K562 (cell line): ENCODE measurements around the gene DTX3. TPM values are rescaled to one million over a fixed set of nuclear protein-coding genes. Genes with fewer than 3 reads are reported as not detected.

ENCODE experiments used
- ATAC-seq: fragments of 200-7000 bp; cut with Tn5 transposase; 3 replicates; pipeline ENCODE4 v1.9.1; 2020; ENCODE audit warnings: moderate library complexity
- BruUV-seq: library from RNA; stranded (reverse); fragments of 400-500 nt; replicated peaks from 2 replicates; lab custom pipeline; 2021; lab: Mats Ljungman, UMichigan
- CTCF ChIA-PET: fragments of 300-600 bp; formaldehyde crosslinking; extraction: SDS; loops from one replicate; lab custom pipeline; 2021; ENCODE audit warnings: low intra/inter-chr PET ratio; lab: Yijun Ruan, JAX
- POLR2A ChIA-PET: fragments of 300-600, 350-650 bp; sonication (Branson Sonifier 250); formaldehyde crosslinking; extraction: SDS; loops from one replicate; lab custom pipeline; 2021; ENCODE audit warnings: antibody characterized with exemption, inconsistent platforms; lab: Yijun Ruan, JAX
- DNase-seq, 4 experiments: peaks; one replicate each; pipeline versions ENCODE4 v3.0.0 to v3.0.0-alpha.2; 2011 to 2018; ENCODE audit warnings: low spot score in 3 of 4, mixed read lengths in 3 of 4; ENCODE audit errors: extremely low read depth in 1 of 4
- FAIRE-seq: peaks from 2 replicates; lab custom pipeline; 2011; peaks lifted over from hg19 to GRCh38; lab: Jason Lieb, UNC
- H2AFZ ChIP-seq: 2 replicates; pipeline ENCODE4 v1.6.0; 2011; ENCODE audit warnings: low read depth, low read length, control low read depth, inconsistent platforms
- H3K27ac ChIP-seq: fragments of 200-600 bp; 3 replicates; pipeline ENCODE4 v1.8.0; 2011; ENCODE audit warnings: low read depth, mild to moderate bottlenecking, control low read depth, inconsistent platforms, low read length, moderate library complexity, mixed read lengths; ENCODE audit errors: extremely low read depth
- H3K27me3 ChIP-seq, 2 experiments: fragments of 300-600 bp in 1 of 2; 2 replicates in 1 of 2; 3 replicates in 1 of 2; pipeline versions ENCODE4 v1.6.0 to v1.8.0; 2011; ENCODE audit warnings: inconsistent platforms in 2 of 2, low read length in 2 of 2, mild to moderate bottlenecking in 1 of 2, mixed read lengths in 1 of 2, moderate library complexity in 1 of 2; ENCODE audit not compliant: control insufficient read depth in 2 of 2, insufficient read depth in 2 of 2
- H3K36me3 ChIP-seq: fragments of 300-600 bp; 3 replicates; pipeline ENCODE4 v1.8.0; 2011; ENCODE audit warnings: mild to moderate bottlenecking, low read length, inconsistent platforms; ENCODE audit not compliant: control insufficient read depth, insufficient read depth
- H3K4me1 ChIP-seq, 2 experiments: fragments of 200-600 bp in 1 of 2; replicated peaks in 1 of 2; 2 replicates in 1 of 2; 3 replicates in 1 of 2; pipeline versions ENCODE4 v1.5.1 to v1.8.0; 2011; ENCODE audit warnings: inconsistent platforms in 2 of 2, low read length in 2 of 2, mild to moderate bottlenecking in 1 of 2, mixed read lengths in 1 of 2, moderate library complexity in 1 of 2; ENCODE audit not compliant: control insufficient read depth in 2 of 2, insufficient read depth in 2 of 2
- H3K4me2 ChIP-seq: 2 replicates; pipeline ENCODE4 v1.6.1; 2011; ENCODE audit warnings: low read length, control low read depth, inconsistent platforms, mixed read lengths; ENCODE audit not compliant: insufficient read depth
- H3K4me3 ChIP-seq: fragments of 200-600 bp; sonication (generic), shearing (Covaris generic); 2 replicates; pipeline ENCODE4 v1.5.1; 2016; ENCODE audit warnings: control low read depth, inconsistent platforms
- H3K79me2 ChIP-seq: fragments of 200-600 bp; 3 replicates; pipeline ENCODE4 v1.8.0; 2011; ENCODE audit warnings: low read length, inconsistent platforms; ENCODE audit not compliant: control insufficient read depth, insufficient read depth
- H3K9ac ChIP-seq, 2 experiments: 2 replicates each; pipeline versions ENCODE4 v1.6.0 to v1.6.1; 2011; ENCODE audit warnings: low read depth in 2 of 2, low read length in 2 of 2, control low read depth in 1 of 2, inconsistent platforms in 1 of 2, mild to moderate bottlenecking in 1 of 2, mixed read lengths in 1 of 2; ENCODE audit not compliant: insufficient read depth in 1 of 2
- H3K9me1 ChIP-seq: one replicate; pipeline ENCODE4 v1.6.0; 2011; ENCODE audit warnings: inconsistent platforms, mild to moderate bottlenecking, low read length, moderate library complexity; ENCODE audit not compliant: control insufficient read depth, insufficient read depth
- H3K9me3 ChIP-seq: replicated peaks from 2 replicates; pipeline ENCODE4 v1.5.1; 2011; ENCODE audit warnings: low read depth, low read length, inconsistent platforms; ENCODE audit not compliant: control insufficient read depth, insufficient read depth
- H4K20me1 ChIP-seq: replicated peaks from 2 replicates; pipeline ENCODE4 v1.6.1; 2011; ENCODE audit warnings: low read length, inconsistent platforms, mixed read lengths; ENCODE audit not compliant: control insufficient read depth, insufficient read depth
- CBX5 ChIP-seq: IDR thresholded peaks from 2 replicates; pipeline ENCODE4 v1.6.1; 2014; ENCODE audit warnings: low read depth, borderline replicate concordance
- CTCFL ChIP-seq: IDR thresholded peaks from 2 replicates; pipeline ENCODE4 v1.6.1; 2011; ENCODE audit warnings: borderline replicate concordance, low read depth, mild to moderate bottlenecking, moderate library complexity, low read length; ENCODE audit not compliant: insufficient read depth, poor library complexity, severe bottlenecking
- ETS1 ChIP-seq: conservative IDR thresholded peaks from 2 replicates; pipeline ENCODE4 v1.6.1; 2011; ENCODE audit warnings: low read depth, mild to moderate bottlenecking, low read length; ENCODE audit not compliant: control insufficient read depth
- EWSR1 ChIP-seq: fragments of 450-650 bp; IDR thresholded peaks from 2 replicates; pipeline ENCODE4 v1.6.1; 2018; ENCODE audit warnings: borderline replicate concordance, mild to moderate bottlenecking, low read depth, moderate library complexity; ENCODE audit not compliant: partially characterized antibody
- HMG20A ChIP-seq: fragments of 450-650 bp; formaldehyde crosslinking; conservative IDR thresholded peaks from 2 replicates; pipeline ENCODE4 v1.4.0; 2020; ENCODE audit warnings: mild to moderate bottlenecking, mixed read lengths
- MAX ChIP-seq: sonication (generic); formaldehyde crosslinking; IDR thresholded peaks from 2 replicates; pipeline ENCODE4 v1.9.0; 2022; ENCODE audit warnings: mild to moderate bottlenecking, missing genetic modification reagents
- NRF1 ChIP-seq, 2 experiments: fragments of 450-650 bp; IDR thresholded peaks in 1 of 2; conservative IDR thresholded peaks in 1 of 2; 2 replicates each; pipeline ENCODE4 v1.6.1; 2014; ENCODE audit warnings: mild to moderate bottlenecking in 2 of 2
- RHOXF2B ChIP-seq: fragments of 250-450 bp; sonication (Bioruptor Pico); conservative IDR thresholded peaks from 2 replicates; pipeline ENCODE4 v1.5.1; 2021
- UBTF ChIP-seq, 2 experiments: IDR thresholded peaks; 2 replicates each; pipeline ENCODE4 v1.6.1; 2012; ENCODE audit warnings: improper control_type of control experiment in 2 of 2, low read depth in 2 of 2, low read length in 2 of 2, borderline replicate concordance in 1 of 2
- ZC3H11A ChIP-seq: IDR thresholded peaks from 2 replicates; pipeline ENCODE4 v1.6.1; 2012; ENCODE audit warnings: low read depth, low read length, improper control_type of control experiment
- ZNF408 ChIP-seq: fragments of 250-450 bp; sonication (Bioruptor Pico); IDR thresholded peaks from 2 replicates; pipeline ENCODE4 v1.4.0; 2020; ENCODE audit warnings: low read depth, mild to moderate bottlenecking, moderate library complexity
- ZNF586 ChIP-seq: fragments of 450-650 bp; formaldehyde crosslinking; conservative IDR thresholded peaks from 2 replicates; pipeline ENCODE4 v1.4.0; 2020; ENCODE audit warnings: mild to moderate bottlenecking, moderate library complexity
- ZNF79 ChIP-seq: fragments of 250-450 bp; sonication (Bioruptor Pico); IDR thresholded peaks from 2 replicates; pipeline ENCODE4 v1.4.0; 2020; ENCODE audit warnings: low read depth, mild to moderate bottlenecking, moderate library complexity
- WGBS: fragments of 100-300 bp; shearing (Covaris generic); methylation state at CpG from one replicate; pipeline ENCODE4 v1.1.6; 2016; ENCODE audit warnings: low coverage, mixed read lengths; ENCODE audit not compliant: insufficient coverage; ENCODE audit errors: missing lambda C conversion rate; 5-methylcytosine and 5-hydroxymethylcytosine counted together
- in situ Hi-C: fragments of 300-500 bp; cut with MboI; formaldehyde crosslinking; loops from 4 replicates; pipeline ENCODE4 v1.15.0; 2018; ENCODE audit warnings: inconsistent platforms, mixed read lengths
- intact Hi-C: fragments of 100-400 bp; cut with micrococcal nuclease; formaldehyde crosslinking; loops from 2 replicates; pipeline ENCODE4 v1.14.2; 2022
- polyA plus RNA-seq, 8 experiments: library from polyadenylated mRNA; depleted of rRNA in 4 of 8; stranded (reverse) in 5 of 8; unstranded in 3 of 8; fragments of >200 nt; fragmentation: Nextera tagmentation in 2 of 8; fragmentation: Illumina TruSeq in 1 of 8; extraction: Ambion mirVana in 2 of 8; extraction: Trizol in 1 of 8; gene quantifications; 2 replicates each; pipeline versions ENCODE4 v1.2.1 to v1.2.3, GENCODE V29; 2011 to 2014; ENCODE audit warnings: inconsistent platforms in 1 of 8, missing spikeins in 1 of 8
- total RNA-seq, 7 experiments: library from RNA; depleted of rRNA in 6 of 7; stranded (reverse); fragments of >200 nt in 6 of 7; fragmentation: Illumina TruSeq in 2 of 7; extraction: Trizol in 2 of 7; gene quantifications; 2 replicates each; pipeline versions ENCODE4 v1.2.1 to v1.2.3, GENCODE V29; 2011 to 2021; ENCODE audit warnings: low replicate concordance in 1 of 7

DTX3 gene
- total and polyA plus RNA-seq, 9 of the 15 experiments (the other 6 are each of a cell fraction or from before 2014, with no cell fraction given), result 0.03 to 0.09 (median 0.06) TPM; not detected in 6

- TF ChIP-seq MAX (CRISPR knock-in tag) (no peak), CBX5 (no peak), HMG20A (CRISPR knock-in tag) (no peak), ZNF79 (no peak)
These were observed 27.9 kb upstream of the DTX3 start (continued) for GRCh38 chr12:57576613-57577160.

- no peaks in the 10 kb centered on the region; a peak in 1 of 5 replicates for H3K4me1 ChIP-seq
- POLR2A ChIA-PET, result no interaction called here
- H3K27ac ChIP-seq, result no peak overlapping the region; the same call in 2 of the 3 replicates
- TF ChIP-seq CTCFL (no peak), NRF1 (conservative IDR thresholded peaks at IDR 0.05 in 1 of 2, IDR thresholded peaks at IDR 0.05 in 1 of 2) (no peak), RHOXF2B (CRISPR knock-in tag) (no peak), ZC3H11A (no peak), ZNF408 (no peak), ETS1 (no peak), UBTF (IDR thresholded peaks at IDR 0.05; ENCODE audit: borderline replicate concordance in 1 of 2, low read depth in 2 of 2, low read length in 2 of 2) (no peak), EWSR1 (no peak), ZNF586 (no peak)
These were observed 26.5 kb upstream of the DTX3 start for GRCh38 chr12:57577981-57578758.

More at GRCh38 chr12:57577981-57578758, 26.5 kb upstream of the DTX3 start:
- CTCF ChIA-PET, result no interaction called here
- FAIRE-seq (no peak), ATAC-seq (no peak), DNase-seq (no peak)
- Histone ChIP-seq H3K9me3 (no peaks in the 10 kb centered on the region), H3K27me3 (no peaks in the 10 kb centered on the region), H2AFZ (no peak overlapping the region), H3K9me1 (peaks cover 7% of the 10 kb centered on the region), H3K36me3 (peaks cover 84% of the 10 kb centered on the region), H3K79me2 (no peaks in the 10 kb centered on the region), H3K4me3 (no peak overlapping the region), H4K20me1 (no peaks in the 10 kb centered on the region), H3K4me2 (no peak overlapping the region), H3K9ac (no peak overlapping the region)
- BruUV-seq, result no TSS peak
- in situ Hi-C loops (no loop called here), intact Hi-C loops (no loop called here)
- 86% methylated on average over 12 of the region's 12 CpGs for WGBS
